ENCODE measurements around the gene MBD6. TPM values are rescaled to one million over a fixed set of nuclear protein-coding genes. Genes with fewer than 3 reads are reported as not detected.

MBD6 gene
- total and polyA plus RNA-seq, 2 of the 13 experiments (the other 11 are each of a cell fraction or from before 2014, with no cell fraction given): 4.1 to 5.9 TPM

DNA sequence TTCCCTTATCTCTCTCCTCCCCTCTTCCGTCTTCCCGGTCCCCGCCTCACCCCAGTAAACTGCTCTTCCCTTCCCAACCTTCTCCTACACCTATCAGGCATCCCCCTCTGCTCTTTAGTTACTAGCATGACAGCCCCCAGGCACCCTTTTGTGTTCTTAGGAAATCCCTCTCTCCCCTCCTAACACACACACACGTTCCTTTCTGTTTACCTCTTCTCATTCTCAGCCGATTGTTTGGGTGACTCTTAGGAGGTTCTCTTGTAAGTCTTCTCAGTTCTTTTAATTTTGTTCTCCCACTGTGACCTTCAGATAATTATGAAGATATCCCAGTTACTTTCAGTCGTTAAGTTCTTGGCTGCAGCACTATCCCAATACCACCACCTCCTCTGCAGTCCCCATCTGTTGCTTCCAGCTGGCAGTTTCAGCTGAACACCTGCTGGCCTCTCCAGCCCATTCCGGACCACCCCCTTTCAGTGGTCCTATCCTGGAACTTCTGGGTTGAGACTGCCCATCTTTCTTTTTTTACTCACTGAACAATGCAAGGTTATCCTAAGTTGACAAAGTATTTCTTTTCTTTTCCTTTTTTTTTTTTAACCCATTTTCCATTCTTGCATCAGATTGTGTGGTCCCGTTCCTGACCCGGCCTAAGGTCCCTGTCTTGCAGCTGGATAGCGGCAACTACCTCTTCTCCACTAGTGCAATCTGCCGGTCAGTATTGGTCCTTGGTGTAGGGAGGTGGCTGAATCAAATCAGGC lies 34.0 kb upstream of the MBD6 start (continued):
- TF ChIP-seq, protein P1, sequence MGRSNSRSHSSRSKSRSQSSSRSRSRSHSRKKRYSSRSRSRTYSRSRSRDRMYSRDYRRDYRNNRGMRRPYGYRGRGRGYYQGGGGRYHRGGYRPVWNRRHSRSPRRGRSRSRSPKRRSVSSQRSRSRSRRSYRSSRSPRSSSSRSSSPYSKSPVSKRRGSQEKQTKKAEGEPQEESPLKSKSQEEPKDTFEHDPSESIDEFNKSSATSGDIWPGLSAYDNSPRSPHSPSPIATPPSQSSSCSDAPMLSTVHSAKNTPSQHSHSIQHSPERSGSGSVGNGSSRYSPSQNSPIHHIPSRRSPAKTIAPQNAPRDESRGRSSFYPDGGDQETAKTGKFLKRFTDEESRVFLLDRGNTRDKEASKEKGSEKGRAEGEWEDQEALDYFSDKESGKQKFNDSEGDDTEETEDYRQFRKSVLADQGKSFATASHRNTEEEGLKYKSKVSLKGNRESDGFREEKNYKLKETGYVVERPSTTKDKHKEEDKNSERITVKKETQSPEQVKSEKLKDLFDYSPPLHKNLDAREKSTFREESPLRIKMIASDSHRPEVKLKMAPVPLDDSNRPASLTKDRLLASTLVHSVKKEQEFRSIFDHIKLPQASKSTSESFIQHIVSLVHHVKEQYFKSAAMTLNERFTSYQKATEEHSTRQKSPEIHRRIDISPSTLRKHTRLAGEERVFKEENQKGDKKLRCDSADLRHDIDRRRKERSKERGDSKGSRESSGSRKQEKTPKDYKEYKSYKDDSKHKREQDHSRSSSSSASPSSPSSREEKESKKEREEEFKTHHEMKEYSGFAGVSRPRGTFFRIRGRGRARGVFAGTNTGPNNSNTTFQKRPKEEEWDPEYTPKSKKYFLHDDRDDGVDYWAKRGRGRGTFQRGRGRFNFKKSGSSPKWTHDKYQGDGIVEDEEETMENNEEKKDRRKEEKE (IDR thresholded peaks at IDR 0.05): no peak
- TF ChIP-seq, protein P2, sequence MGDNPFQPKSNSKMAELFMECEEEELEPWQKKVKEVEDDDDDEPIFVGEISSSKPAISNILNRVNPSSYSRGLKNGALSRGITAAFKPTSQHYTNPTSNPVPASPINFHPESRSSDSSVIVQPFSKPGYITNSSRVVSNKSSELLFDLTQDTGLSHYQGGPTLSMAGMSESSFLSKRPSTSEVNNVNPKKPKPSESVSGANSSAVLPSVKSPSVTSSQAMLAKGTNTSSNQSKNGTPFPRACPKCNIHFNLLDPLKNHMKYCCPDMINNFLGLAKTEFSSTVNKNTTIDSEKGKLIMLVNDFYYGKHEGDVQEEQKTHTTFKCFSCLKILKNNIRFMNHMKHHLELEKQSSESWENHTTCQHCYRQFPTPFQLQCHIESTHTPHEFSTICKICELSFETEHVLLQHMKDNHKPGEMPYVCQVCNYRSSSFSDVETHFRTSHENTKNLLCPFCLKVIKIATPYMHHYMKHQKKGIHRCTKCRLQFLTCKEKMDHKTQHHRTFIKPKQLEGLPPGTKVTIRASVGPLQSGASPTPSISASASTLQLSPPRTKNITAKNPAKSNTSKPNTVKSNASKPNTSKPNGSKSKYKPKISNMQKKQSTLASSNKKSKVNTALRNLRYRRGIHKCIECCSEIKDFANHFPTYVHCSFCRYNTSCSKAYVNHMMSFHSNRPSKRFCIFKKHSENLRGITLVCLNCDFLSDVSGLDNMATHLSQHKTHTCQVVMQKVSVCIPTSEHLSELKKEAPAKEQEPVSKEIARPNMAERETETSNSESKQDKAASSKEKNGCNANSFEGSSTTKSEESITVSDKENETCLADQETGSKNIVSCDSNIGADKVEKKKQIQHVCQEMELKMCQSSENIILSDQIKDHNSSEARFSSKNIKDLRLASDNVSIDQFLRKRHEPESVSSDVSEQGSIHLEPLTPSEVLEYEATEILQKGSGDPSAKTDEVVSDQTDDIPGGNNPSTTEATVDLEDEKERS (CRISPR knock-in tag; IDR thresholded peaks at IDR 0.05): no peak
- TF ChIP-seq ZSCAN9 (CRISPR knock-in tag; IDR thresholded peaks at IDR 0.05; ENCODE audit: borderline replicate concordance): no peak
- TF ChIP-seq, protein P3, sequence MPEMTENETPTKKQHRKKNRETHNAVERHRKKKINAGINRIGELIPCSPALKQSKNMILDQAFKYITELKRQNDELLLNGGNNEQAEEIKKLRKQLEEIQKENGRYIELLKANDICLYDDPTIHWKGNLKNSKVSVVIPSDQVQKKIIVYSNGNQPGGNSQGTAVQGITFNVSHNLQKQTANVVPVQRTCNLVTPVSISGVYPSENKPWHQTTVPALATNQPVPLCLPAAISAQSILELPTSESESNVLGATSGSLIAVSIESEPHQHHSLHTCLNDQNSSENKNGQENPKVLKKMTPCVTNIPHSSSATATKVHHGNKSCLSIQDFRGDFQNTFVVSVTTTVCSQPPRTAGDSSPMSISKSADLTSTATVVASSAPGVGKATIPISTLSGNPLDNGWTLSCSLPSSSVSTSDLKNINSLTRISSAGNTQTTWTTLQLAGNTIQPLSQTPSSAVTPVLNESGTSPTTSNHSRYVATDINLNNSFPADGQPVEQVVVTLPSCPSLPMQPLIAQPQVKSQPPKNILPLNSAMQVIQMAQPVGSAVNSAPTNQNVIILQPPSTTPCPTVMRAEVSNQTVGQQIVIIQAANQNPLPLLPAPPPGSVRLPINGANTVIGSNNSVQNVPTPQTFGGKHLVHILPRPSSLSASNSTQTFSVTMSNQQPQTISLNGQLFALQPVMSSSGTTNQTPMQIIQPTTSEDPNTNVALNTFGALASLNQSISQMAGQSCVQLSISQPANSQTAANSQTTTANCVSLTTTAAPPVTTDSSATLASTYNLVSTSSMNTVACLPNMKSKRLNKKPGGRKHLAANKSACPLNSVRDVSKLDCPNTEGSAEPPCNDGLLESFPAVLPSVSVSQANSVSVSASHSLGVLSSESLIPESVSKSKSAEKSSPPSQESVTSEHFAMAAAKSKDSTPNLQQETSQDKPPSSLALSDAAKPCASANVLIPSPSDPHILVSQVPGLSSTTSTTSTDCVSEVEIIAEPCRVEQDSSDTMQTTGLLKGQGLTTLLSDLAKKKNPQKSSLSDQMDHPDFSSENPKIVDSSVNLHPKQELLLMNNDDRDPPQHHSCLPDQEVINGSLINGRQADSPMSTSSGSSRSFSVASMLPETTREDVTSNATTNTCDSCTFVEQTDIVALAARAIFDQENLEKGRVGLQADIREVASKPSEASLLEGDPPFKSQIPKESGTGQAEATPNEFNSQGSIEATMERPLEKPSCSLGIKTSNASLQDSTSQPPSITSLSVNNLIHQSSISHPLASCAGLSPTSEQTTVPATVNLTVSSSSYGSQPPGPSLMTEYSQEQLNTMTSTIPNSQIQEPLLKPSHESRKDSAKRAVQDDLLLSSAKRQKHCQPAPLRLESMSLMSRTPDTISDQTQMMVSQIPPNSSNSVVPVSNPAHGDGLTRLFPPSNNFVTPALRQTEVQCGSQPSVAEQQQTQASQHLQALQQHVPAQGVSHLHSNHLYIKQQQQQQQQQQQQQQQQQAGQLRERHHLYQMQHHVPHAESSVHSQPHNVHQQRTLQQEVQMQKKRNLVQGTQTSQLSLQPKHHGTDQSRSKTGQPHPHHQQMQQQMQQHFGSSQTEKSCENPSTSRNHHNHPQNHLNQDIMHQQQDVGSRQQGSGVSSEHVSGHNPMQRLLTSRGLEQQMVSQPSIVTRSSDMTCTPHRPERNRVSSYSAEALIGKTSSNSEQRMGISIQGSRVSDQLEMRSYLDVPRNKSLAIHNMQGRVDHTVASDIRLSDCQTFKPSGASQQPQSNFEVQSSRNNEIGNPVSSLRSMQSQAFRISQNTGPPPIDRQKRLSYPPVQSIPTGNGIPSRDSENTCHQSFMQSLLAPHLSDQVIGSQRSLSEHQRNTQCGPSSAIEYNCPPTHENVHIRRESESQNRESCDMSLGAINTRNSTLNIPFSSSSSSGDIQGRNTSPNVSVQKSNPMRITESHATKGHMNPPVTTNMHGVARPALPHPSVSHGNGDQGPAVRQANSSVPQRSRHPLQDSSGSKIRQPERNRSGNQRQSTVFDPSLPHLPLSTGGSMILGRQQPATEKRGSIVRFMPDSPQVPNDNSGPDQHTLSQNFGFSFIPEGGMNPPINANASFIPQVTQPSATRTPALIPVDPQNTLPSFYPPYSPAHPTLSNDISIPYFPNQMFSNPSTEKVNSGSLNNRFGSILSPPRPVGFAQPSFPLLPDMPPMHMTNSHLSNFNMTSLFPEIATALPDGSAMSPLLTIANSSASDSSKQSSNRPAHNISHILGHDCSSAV (CRISPR knock-in tag; IDR thresholded peaks at IDR 0.05; ENCODE audit: borderline replicate concordance): no peak
- TF ChIP-seq ZNF354B (CRISPR knock-in tag; IDR thresholded peaks at IDR 0.05): no peak
- TF ChIP-seq, protein P4, sequence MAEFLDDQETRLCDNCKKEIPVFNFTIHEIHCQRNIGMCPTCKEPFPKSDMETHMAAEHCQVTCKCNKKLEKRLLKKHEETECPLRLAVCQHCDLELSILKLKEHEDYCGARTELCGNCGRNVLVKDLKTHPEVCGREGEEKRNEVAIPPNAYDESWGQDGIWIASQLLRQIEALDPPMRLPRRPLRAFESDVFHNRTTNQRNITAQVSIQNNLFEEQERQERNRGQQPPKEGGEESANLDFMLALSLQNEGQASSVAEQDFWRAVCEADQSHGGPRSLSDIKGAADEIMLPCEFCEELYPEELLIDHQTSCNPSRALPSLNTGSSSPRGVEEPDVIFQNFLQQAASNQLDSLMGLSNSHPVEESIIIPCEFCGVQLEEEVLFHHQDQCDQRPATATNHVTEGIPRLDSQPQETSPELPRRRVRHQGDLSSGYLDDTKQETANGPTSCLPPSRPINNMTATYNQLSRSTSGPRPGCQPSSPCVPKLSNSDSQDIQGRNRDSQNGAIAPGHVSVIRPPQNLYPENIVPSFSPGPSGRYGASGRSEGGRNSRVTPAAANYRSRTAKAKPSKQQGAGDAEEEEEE (CRISPR knock-in tag; IDR thresholded peaks at IDR 0.05; ENCODE audit: borderline replicate concordance): 0 out of 2 replicates have a peak, but pooled peaks have one; percentile 17
- TF ChIP-seq KAT2B (IDR thresholded peaks at IDR 0.05; ENCODE audit: borderline replicate concordance, low read depth, low read length): no peak
- TF ChIP-seq ZNF660 (CRISPR knock-in tag; IDR thresholded peaks at IDR 0.05; ENCODE audit: borderline replicate concordance, low read depth): no peak

Measured in HepG2 (cell line).